ENCODE data around the gene CDH4. TPM values are rescaled to one million over a fixed set of nuclear protein-coding genes. Genes with fewer than 3 reads are reported as not detected.

Gene CDH4
- total and polyA plus RNA-seq, 2 of the 4 experiments (the other 2 are of a cell fraction): 1.6 to 3.5 TPM

DNA sequence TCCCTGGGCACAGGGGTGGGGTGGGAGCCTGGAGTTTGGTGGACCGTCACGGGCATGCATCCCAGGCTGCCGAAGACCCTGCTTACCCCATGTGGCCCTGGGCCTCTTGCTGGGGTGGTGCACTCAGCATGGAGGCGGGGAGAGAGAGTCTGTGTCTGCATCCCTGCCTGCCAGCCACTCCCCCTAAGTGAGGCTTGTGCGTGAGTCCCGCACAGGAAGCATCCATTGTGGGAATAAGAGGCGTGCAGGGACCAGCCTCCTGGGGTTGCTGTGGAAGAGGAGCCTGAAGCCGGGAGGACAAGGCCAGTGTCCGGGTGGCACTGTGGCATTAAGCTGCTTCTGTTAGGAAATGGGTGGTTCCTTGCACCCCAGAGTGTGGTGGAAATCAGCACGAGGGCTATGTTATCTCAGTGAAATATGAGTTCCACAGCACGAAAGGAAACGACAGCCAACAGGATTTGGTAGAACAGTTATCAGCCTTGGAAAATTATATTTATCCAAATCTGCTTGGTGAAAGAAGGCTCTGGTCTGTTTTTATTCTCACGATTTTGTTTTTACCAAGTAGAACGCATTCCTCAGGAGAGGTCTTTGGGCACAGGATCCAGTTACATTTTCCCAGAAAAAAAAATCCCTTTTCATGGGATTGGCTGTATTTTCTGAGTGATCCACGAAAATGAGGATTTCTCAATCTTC is 35.7 kb downstream of the CDH4 start:
- H2AK9ac ChIP-seq (replicated peaks; ENCODE audit: low read depth, low read length, poor library complexity): no peak overlapping the region
- WGBS, 2 experiments (ENCODE audit: extremely low coverage in 2 of 2, insufficient read length in 1 of 2): 38% methylated on average over 2 of the region's 15 CpGs; no CpG with 5 or more reads in 1 of the 2 experiments
- H3K4me3 ChIP-seq (ENCODE audit: insufficient read depth, low read depth, low read length): no peak overlapping the region
- no peak overlapping the region for H3K56ac ChIP-seq (ENCODE audit: extremely low read depth, insufficient read depth, low read length)
- H2BK120ac ChIP-seq (ENCODE audit: low read depth, low read length): no peak overlapping the region
- dilution Hi-C loops (cut with HindIII; ENCODE audit: low sequenced_read_pairs, unreplicated experiment): no loop called here
- no peak overlapping the region for H3K4me2 ChIP-seq (ENCODE audit: low read depth, low read length)
- H3K9me3 ChIP-seq (ENCODE audit: control insufficient read depth, insufficient read depth, low read length): no peaks in the 10 kb centered on the region; the same call in 1 of the 2 replicates
- no peak overlapping the region for H4K8ac ChIP-seq (ENCODE audit: low read depth in 2 of 2, low read length in 2 of 2)
- no peak overlapping the region for H2BK20ac ChIP-seq (ENCODE audit: low read depth, low read length)
- H3K27me3 ChIP-seq (ENCODE audit: control insufficient read depth, insufficient read depth, low read length): no peaks in the 10 kb centered on the region
- H3K4ac ChIP-seq (ENCODE audit: low read depth, low read length): no peak overlapping the region
- no peak overlapping the region for H3K18ac ChIP-seq (ENCODE audit: low read depth, low read length)
- no peaks in the 10 kb centered on the region for H3K36me3 ChIP-seq (ENCODE audit: control insufficient read depth, insufficient read depth, low read length)
- H3K9me1 ChIP-seq (ENCODE audit: insufficient read depth, low read length): peaks cover under 1% of the 10 kb centered on the region; the same call in 1 of the 2 replicates
- no peak for TF ChIP-seq RCOR1 (IDR thresholded peaks at IDR 0.05; ENCODE audit: insufficient replicate concordance, low read length)
- TF ChIP-seq FOS (IDR thresholded peaks at IDR 0.05; ENCODE audit: low read depth, low read length): no peak
- no peak for TF ChIP-seq CTCF (conservative IDR thresholded peaks at IDR 0.05; ENCODE audit: low read depth, low read length)
- no peak for TF ChIP-seq CHD1 (IDR thresholded peaks at IDR 0.05; ENCODE audit: low read depth, low read length)
- TF ChIP-seq RAD21 (IDR thresholded peaks at IDR 0.05; ENCODE audit: low read length): no peak
- no peak for TF ChIP-seq MAZ (IDR thresholded peaks at IDR 0.05; ENCODE audit: borderline replicate concordance, low read depth, low read length)
- TF ChIP-seq MXI1 (IDR thresholded peaks at IDR 0.05; ENCODE audit: borderline replicate concordance, low read depth, low read length): no peak
- TF ChIP-seq BHLHE40 (IDR thresholded peaks at IDR 0.05; ENCODE audit: low read depth, low read length): no peak
- TF ChIP-seq, protein P1, sequence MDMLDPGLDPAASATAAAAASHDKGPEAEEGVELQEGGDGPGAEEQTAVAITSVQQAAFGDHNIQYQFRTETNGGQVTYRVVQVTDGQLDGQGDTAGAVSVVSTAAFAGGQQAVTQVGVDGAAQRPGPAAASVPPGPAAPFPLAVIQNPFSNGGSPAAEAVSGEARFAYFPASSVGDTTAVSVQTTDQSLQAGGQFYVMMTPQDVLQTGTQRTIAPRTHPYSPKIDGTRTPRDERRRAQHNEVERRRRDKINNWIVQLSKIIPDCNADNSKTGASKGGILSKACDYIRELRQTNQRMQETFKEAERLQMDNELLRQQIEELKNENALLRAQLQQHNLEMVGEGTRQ (IDR thresholded peaks at IDR 0.05; ENCODE audit: low read depth, low read length): no peak
- no peak for TF ChIP-seq MAFK (IDR thresholded peaks at IDR 0.05; ENCODE audit: low read depth, low read length)
- TF ChIP-seq RFX5 (IDR thresholded peaks at IDR 0.05; ENCODE audit: low read depth, low read length): no peak
- no peak for TF ChIP-seq POLR2A (IDR thresholded peaks at IDR 0.05; ENCODE audit: low read depth, low read length)
- no peak for TF ChIP-seq ELK1 (IDR thresholded peaks at IDR 0.05; ENCODE audit: borderline replicate concordance, low read depth, low read length)
- TF ChIP-seq NFE2L2 (IDR thresholded peaks at IDR 0.05; ENCODE audit: low read depth, low read length): no peak
- TF ChIP-seq SMC3 (IDR thresholded peaks at IDR 0.05; ENCODE audit: low read depth, low read length): no peak
- no peak for TF ChIP-seq CEBPB (IDR thresholded peaks at IDR 0.05; ENCODE audit: low read depth, low read length)
- H2BK15ac ChIP-seq (ENCODE audit: low read depth, low read length): no peak overlapping the region
- ChIA-PET POLR2A (ENCODE audit: unreplicated experiment) (no interaction called here), CTCF (no interaction called here)
- no peak overlapping the region for H4K5ac ChIP-seq (ENCODE audit: low read depth, low read length)
- H2AFZ ChIP-seq (replicated peaks; ENCODE audit: low read length, poor library complexity): no peak overlapping the region
- H4K91ac ChIP-seq (ENCODE audit: insufficient read depth, low read depth, low read length): no peak overlapping the region
- peaks cover under 1 to 3% of the 10 kb centered on the region in 2 experiments; a peak in 1 of 4 replicates for H3K79me1 ChIP-seq (ENCODE audit: low read depth in 1 of 2, low read length in 2 of 2)
- H3K4me1 ChIP-seq (ENCODE audit: control insufficient read depth, insufficient read depth, low read length): no peaks in the 10 kb centered on the region
- H2BK5ac ChIP-seq (ENCODE audit: low read depth, low read length, poor library complexity, severe bottlenecking): no peak overlapping the region
- no TSS peak for BruUV-seq (replicated peaks)
- no peak overlapping the region for H2AK5ac ChIP-seq (ENCODE audit: low read depth, low read length)
- no peak overlapping the region for H3K9ac ChIP-seq (ENCODE audit: low read depth, low read length)
- H3K14ac ChIP-seq (replicated peaks; ENCODE audit: low read depth, low read length): no peak overlapping the region
- ATAC-seq (ENCODE audit: low read depth) (no peak), DNase-seq (no peak)
- no peak overlapping the region for H3K27ac ChIP-seq (ENCODE audit: insufficient read depth, low read length)
- intact Hi-C loops (cut with micrococcal nuclease): no loop called here
- no peaks in the 10 kb centered on the region for H4K20me1 ChIP-seq (ENCODE audit: insufficient read depth, low read length)
- in situ Hi-C loops (cut with MboI; ENCODE audit: low sequenced_read_pairs): no loop called here
- H3K23ac ChIP-seq (ENCODE audit: low read depth, low read length): no peak overlapping the region

Measured in IMR-90 (cell line).